HepG2 (cell line): Measurements from ENCODE around the gene NCLN. TPM values are rescaled to one million over a fixed set of nuclear protein-coding genes. Genes with fewer than 3 reads are reported as not detected.

ENCODE experiments used
- ATAC-seq: fragments of 200-7000 bp; cut with Tn5 transposase; 3 replicates; pipeline ENCODE4 v1.9.1; 2020; ENCODE audit warnings: mild to moderate bottlenecking, moderate library complexity
- BruUV-seq: library from RNA; stranded (reverse); fragments of 400-500 nt; replicated peaks from 2 replicates; lab custom pipeline; 2021; lab: Mats Ljungman, UMichigan
- CTCF ChIA-PET: fragments of 300-600 bp; formaldehyde crosslinking; extraction: SDS; loops from one replicate; lab custom pipeline; 2021; ENCODE audit warnings: low total read pairs, inconsistent platforms, low intra/inter-chr PET ratio; lab: Yijun Ruan, JAX
- POLR2A ChIA-PET: fragments of 350-600 bp; sonication (Branson Sonifier 250); formaldehyde crosslinking; loops from one replicate; lab custom pipeline; 2020; ENCODE audit warnings: antibody characterized with exemption, inconsistent platforms; lab: Yijun Ruan, JAX
- DNase-seq: peaks from one replicate; pipeline ENCODE4 v3.0.0-alpha.2; 2015; ENCODE audit warnings: low spot score
- FAIRE-seq: peaks from 3 replicates; lab custom pipeline; 2011; peaks lifted over from hg19 to GRCh38; lab: Jason Lieb, UNC
- H2AFZ ChIP-seq: one replicate; pipeline ENCODE4 v1.6.1; 2011; ENCODE audit warnings: low read length, inconsistent platforms
- H3K27ac ChIP-seq: fragments of 300-600 bp; 3 replicates; pipeline ENCODE4 v1.8.0; 2011; ENCODE audit warnings: mixed run types, mild to moderate bottlenecking, mixed read lengths, low read length, inconsistent platforms; ENCODE audit not compliant: insufficient read depth; ENCODE audit errors: extremely low read length
- H3K27me3 ChIP-seq, 2 experiments: fragments of 200-600 bp in 1 of 2; 2 replicates in 1 of 2; 3 replicates in 1 of 2; pipeline versions ENCODE4 v1.6.0 to v1.8.0; 2011; ENCODE audit warnings: low read length in 2 of 2, mild to moderate bottlenecking in 2 of 2, moderate library complexity in 2 of 2, inconsistent platforms in 1 of 2; ENCODE audit not compliant: insufficient read depth in 2 of 2, control insufficient read depth in 1 of 2
- H3K36me3 ChIP-seq, 2 experiments: fragments of 200-600 bp in 1 of 2; replicated peaks in 1 of 2; 2 replicates in 1 of 2; 3 replicates in 1 of 2; pipeline versions ENCODE4 v1.5.1 to v1.8.0; 2011; ENCODE audit warnings: low read length in 2 of 2, inconsistent platforms in 1 of 2; ENCODE audit not compliant: insufficient read depth in 2 of 2, control insufficient read depth in 1 of 2
- H3K4me1 ChIP-seq: 2 replicates; pipeline ENCODE4 v1.5.1; 2012; ENCODE audit warnings: low read length, inconsistent platforms; ENCODE audit not compliant: insufficient read depth
- H3K4me2 ChIP-seq: 2 replicates; pipeline ENCODE4 v1.6.0; 2011; ENCODE audit warnings: low read depth, low read length, inconsistent platforms
- H3K4me3 ChIP-seq, 3 experiments: fragments of 200-600 bp in 1 of 3; sonication (generic), shearing (Covaris generic) in 1 of 3; replicated peaks in 1 of 3; 2 replicates each; pipeline ENCODE4 v1.5.1; 2011 to 2016; ENCODE audit warnings: low read length in 3 of 3, inconsistent platforms in 2 of 3, low read depth in 2 of 3, mild to moderate bottlenecking in 2 of 3, control low read depth in 1 of 3, mixed read lengths in 1 of 3; ENCODE audit not compliant: insufficient read depth in 1 of 3
- H3K79me2 ChIP-seq: one replicate; pipeline ENCODE4 v1.6.1; 2011; ENCODE audit warnings: low read length, inconsistent platforms; ENCODE audit not compliant: insufficient read depth
- H3K9ac ChIP-seq: 2 replicates; pipeline ENCODE4 v1.6.0; 2011; ENCODE audit warnings: mild to moderate bottlenecking, low read depth, low read length, inconsistent platforms; ENCODE audit not compliant: insufficient read depth
- H3K9me3 ChIP-seq: 2 replicates; pipeline ENCODE4 v1.5.1; 2012; ENCODE audit warnings: mild to moderate bottlenecking, low read length
- H4K20me1 ChIP-seq: 2 replicates; pipeline ENCODE4 v1.6.0; 2011; ENCODE audit warnings: inconsistent platforms, mild to moderate bottlenecking, low read length, moderate library complexity; ENCODE audit not compliant: insufficient read depth
- JUND ChIP-seq: sonication (generic); formaldehyde crosslinking; IDR thresholded peaks from 2 replicates; pipeline ENCODE4 v1.8.0; 2022; ENCODE audit warnings: mild to moderate bottlenecking, missing genetic modification reagents
- PATZ1 ChIP-seq: sonication (generic); formaldehyde crosslinking; IDR thresholded peaks from 2 replicates; pipeline ENCODE4 v1.4.0; 2020; ENCODE audit warnings: missing genetic modification reagents
- SRSF9 ChIP-seq: fragments of 200-400 bp; formaldehyde crosslinking; IDR thresholded peaks from 2 replicates; pipeline ENCODE4 v1.6.1; 2018; ENCODE audit warnings: borderline replicate concordance, mild to moderate bottlenecking, low read depth, low read length; ENCODE audit not compliant: insufficient read depth, poor library complexity, severe bottlenecking
- SYNCRIP ChIP-seq: fragments of 200-400 bp; formaldehyde crosslinking; IDR thresholded peaks from 2 replicates; pipeline ENCODE4 v1.6.1; 2018; ENCODE audit warnings: mild to moderate bottlenecking, low read depth, low read length; ENCODE audit not compliant: insufficient read depth
- ZNF407 ChIP-seq: sonication (generic); formaldehyde crosslinking; IDR thresholded peaks from one replicate; pipeline ENCODE4 v1.5.1; 2020; ENCODE audit warnings: mild to moderate bottlenecking, missing genetic modification reagents; ENCODE audit errors: not compliant biosample characterization
- WGBS: methylation state at CpG from one replicate; pipeline ENCODE4 v1.1.6; 2017; ENCODE audit warnings: low lambda C conversion rate; 5-methylcytosine and 5-hydroxymethylcytosine counted together
- in situ Hi-C: cut with HindIII; loops from 2 replicates; pipeline ENCODE4 v1.10.0; 2017; ENCODE audit warnings: low pct_unique_long_range_greater_than_20kb; ENCODE audit not compliant: extremely low pct_ligation_motif_present
- intact Hi-C: fragments of 100-400 bp; cut with micrococcal nuclease; formaldehyde crosslinking; loops from one replicate; pipeline ENCODE4 v1.10.0; 2022; ENCODE audit not compliant: unreplicated experiment
- polyA plus RNA-seq, 8 experiments: library from polyadenylated mRNA; depleted of rRNA in 3 of 8; stranded (reverse) in 7 of 8; unstranded in 1 of 8; fragments of >200 nt; fragmentation: Illumina TruSeq in 4 of 8; extraction: Trizol in 4 of 8; gene quantifications; 2 replicates each; pipeline versions ENCODE4 v1.2.1 to v1.2.3, GENCODE V29; 2011 to 2016; ENCODE audit warnings: low read depth in 4 of 8, missing spikeins in 1 of 8, mixed read lengths in 1 of 8; ENCODE audit not compliant: insufficient read depth in 1 of 8
- total RNA-seq, 5 experiments: library from RNA; depleted of rRNA; stranded (reverse); fragments of >200 nt; fragmentation: Illumina TruSeq; extraction: Trizol; gene quantifications; 2 replicates each; pipeline ENCODE4 v1.2.3, GENCODE V29; 2016; ENCODE audit warnings: low read depth in 1 of 5

The NCLN gene
- total and polyA plus RNA-seq, 2 of the 13 experiments (the other 11 are each of a cell fraction or from before 2014, with no cell fraction given) = 42.6 to 56.0 TPM

- Histone ChIP-seq H2AFZ (no peak within 1 kb of the TSS), H3K79me2 (no peaks in the 10 kb centered on the region), H3K9ac (no peak within 1 kb of the TSS), H3K4me1 (peaks cover 7% of the 10 kb centered on the region; the same call in 1 of the 2 replicates), H3K4me3 (no peak within 1 kb of the TSS), H3K27ac (no peak within 1 kb of the TSS), H3K27me3 (peaks cover 0 to 7% of the 10 kb centered on the region in 2 experiments; a peak in 2 of 5 replicates), H3K36me3 (no peaks in the 10 kb centered on the region), H4K20me1 (no peaks in the 10 kb centered on the region), H3K9me3 (no peaks in the 10 kb centered on the region), H3K4me2 (no peak within 1 kb of the TSS)
- intact Hi-C loops (no loop called here), in situ Hi-C loops (no loop called here)
- BruUV-seq = no TSS peak
- ChIA-PET POLR2A (no interaction called here), CTCF (no interaction called here)
- no peak for FAIRE-seq
- ATAC-seq = no peak
- 57% methylated on average over 27 of the region's 40 CpGs for WGBS
- TF ChIP-seq PATZ1 (CRISPR knock-in tag) (no peak), ZNF407 (CRISPR knock-in tag) (no peak), JUND (no peak), SRSF9 (no peak), SYNCRIP (no peak)
- DNase-seq = no peak
Observed at GRCh38 chr19:3135961-3136683, 49.6 kb upstream of the NCLN start, which contains the start of gene GNA15. GNA15 (plus strand) TSS chr19:3136033; CDS start chr19:3136451, 418 bp downstream.
